Mucosa of rectum (tissue), 2 donors: ENCODE data around the gene RDH13.
A peak's percentile ranks its signal among the peaks of the same experiment; 100 is the strongest.
"Not testable (repeated sequence)": the region's sequence is repeated elsewhere in the genome, so short reads cannot be mapped to it uniquely, and the experiment has no call there.

ENCODE experiments used
- H3K27ac ChIP-seq, 2 donors: one replicate each; pipeline ENCODE4 v1.7.0; 2013; ENCODE audit warnings: inconsistent platforms in 2 of 2, low read depth in 2 of 2, low read length in 2 of 2
- H3K27me3 ChIP-seq, 2 donors: one replicate each; pipeline ENCODE4 v1.7.0; 2013; ENCODE audit warnings: low read length in 2 of 2; ENCODE audit not compliant: control insufficient read depth in 2 of 2, insufficient read depth in 2 of 2
- H3K36me3 ChIP-seq, 2 donors: one replicate each; pipeline ENCODE4 v1.7.0; 2013; ENCODE audit warnings: low read length in 2 of 2; ENCODE audit not compliant: control insufficient read depth in 2 of 2, insufficient read depth in 2 of 2
- H3K4me1 ChIP-seq, 2 donors: one replicate each; pipeline ENCODE4 v1.7.0; 2013; ENCODE audit warnings: low read length in 2 of 2, mild to moderate bottlenecking in 1 of 2; ENCODE audit not compliant: control insufficient read depth in 2 of 2, insufficient read depth in 2 of 2
- H3K4me3 ChIP-seq, 2 donors: one replicate each; pipeline ENCODE4 v1.7.0; 2013; ENCODE audit warnings: low read length in 2 of 2
- H3K9ac ChIP-seq, 2 donors: one replicate each; pipeline ENCODE4 v1.7.0; 2013; ENCODE audit warnings: low read length in 2 of 2, low read depth in 1 of 2, mild to moderate bottlenecking in 1 of 2
- H3K9me3 ChIP-seq, 2 donors: one replicate each; pipeline ENCODE4 v1.7.0; 2013; ENCODE audit warnings: low read length in 2 of 2; ENCODE audit not compliant: control insufficient read depth in 2 of 2
- donor health status: healthy.
- donor health status: Normal muscosa, but diverticular disease.

RDH13 gene

DNA sequence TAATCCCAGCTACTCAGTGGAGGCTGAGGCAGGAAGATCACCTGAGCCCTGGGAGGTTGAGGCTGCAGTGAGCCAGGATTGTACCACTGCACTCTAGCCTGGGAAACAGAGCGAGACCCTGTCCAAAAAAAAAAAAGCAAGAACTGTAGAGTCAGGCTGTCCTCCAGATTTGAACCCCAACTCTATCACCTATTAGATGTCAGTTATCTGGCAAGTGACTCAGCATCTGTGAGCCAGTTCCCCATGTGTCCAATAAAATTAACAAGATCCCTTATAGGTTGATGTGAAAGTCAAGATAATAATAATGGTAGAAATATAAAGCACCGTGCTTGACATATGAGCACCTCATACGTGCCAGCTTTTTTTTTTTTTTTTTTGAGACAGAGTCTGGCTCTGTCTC, 46.9 kb downstream of the RDH13 start:
- no peaks in the 10 kb centered on the region for H3K27me3 ChIP-seq
- no peaks in the 10 kb centered on the region for H3K36me3 ChIP-seq
- no peaks in the 10 kb centered on the region for H3K4me1 ChIP-seq
- H3K9me3 ChIP-seq: no peaks in the 10 kb centered on the region
- H3K4me3 ChIP-seq: no peak overlapping the region
- H3K27ac ChIP-seq: no peak overlapping the region
- no peak overlapping the region for H3K9ac ChIP-seq

- H3K9me3 ChIP-seq: no peaks in the 10 kb centered on the region
- no peaks in the 10 kb centered on the region for H3K36me3 ChIP-seq
- H3K9ac ChIP-seq: no peak overlapping the region
- no peaks in the 10 kb centered on the region for H3K4me1 ChIP-seq
- H3K27me3 ChIP-seq: no peaks in the 10 kb centered on the region
- no peak overlapping the region for H3K27ac ChIP-seq
- H3K4me3 ChIP-seq: peak overlapping the region in 1 of 2 donors; percentile 4
These were observed 47.8 kb downstream of the RDH13 start for GRCh38 chr19:55015126-55015525.

- Histone ChIP-seq H3K4me3 (peak overlapping the region in 1 of 2 donors; percentile 60), H3K4me1 (no peaks in the 10 kb centered on the region), H3K36me3 (no peaks in the 10 kb centered on the region), H3K9me3 (no peaks in the 10 kb centered on the region), H3K27me3 (no peaks in the 10 kb centered on the region), H3K27ac (peak overlapping the region in 1 of 2 donors; percentile 43), H3K9ac (peak overlapping the region in 1 of 2 donors; percentile 41)
These were observed 48.2 kb downstream of the RDH13 start for GRCh38 chr19:55014714-55015113.

DNA sequence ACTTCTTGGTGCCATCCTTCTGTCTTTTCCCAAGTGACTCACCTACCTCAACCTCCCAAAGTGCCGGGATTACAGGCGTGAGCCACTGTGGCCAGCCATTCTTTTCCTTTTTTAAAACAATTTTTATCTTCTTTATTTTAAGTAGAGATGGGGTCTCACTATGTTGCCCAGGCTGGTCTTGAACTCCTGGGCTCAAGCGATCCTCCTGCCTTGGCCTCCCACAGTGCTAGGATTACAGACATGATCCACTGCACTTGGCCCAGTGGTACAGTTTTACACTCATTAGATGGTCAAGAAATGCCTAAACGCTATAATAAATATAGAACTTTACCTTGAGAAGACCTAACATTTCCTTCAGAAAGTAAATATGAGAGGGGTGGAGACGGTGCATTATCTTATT, 49.4 kb downstream of the RDH13 start:
- Histone ChIP-seq H3K4me3 (no peak overlapping the region), H3K4me1 (no peaks in the 10 kb centered on the region), H3K27ac (no peak overlapping the region), H3K36me3 (no peaks in the 10 kb centered on the region), H3K9me3 (no peaks in the 10 kb centered on the region), H3K27me3 (no peaks in the 10 kb centered on the region), H3K9ac (no peak overlapping the region)

DNA sequence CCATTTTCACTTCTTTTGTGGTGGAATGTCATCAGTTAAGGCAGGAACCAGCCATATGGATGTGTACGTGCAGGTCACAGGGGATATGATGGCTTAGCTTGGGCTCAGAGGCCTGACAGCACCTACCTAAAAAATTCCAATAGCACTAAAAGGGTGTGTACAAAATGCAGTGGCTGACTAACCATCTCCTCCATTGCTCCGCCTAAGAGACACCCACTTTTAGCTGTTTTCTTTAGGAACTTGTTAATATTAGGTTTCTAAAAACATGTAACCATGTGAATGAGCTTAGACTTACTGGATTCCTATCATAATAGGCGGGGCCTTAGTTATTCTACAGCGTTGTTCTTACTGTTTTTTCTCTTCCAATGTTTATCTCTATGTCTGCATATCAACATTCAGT, 50.6 kb downstream of the RDH13 start:
- Histone ChIP-seq H3K36me3 (no peaks in the 10 kb centered on the region), H3K9me3 (no peaks in the 10 kb centered on the region), H3K27ac (no peak overlapping the region), H3K9ac (no peak overlapping the region), H3K27me3 (no peaks in the 10 kb centered on the region), H3K4me1 (no peaks in the 10 kb centered on the region), H3K4me3 (no peak overlapping the region)

DNA sequence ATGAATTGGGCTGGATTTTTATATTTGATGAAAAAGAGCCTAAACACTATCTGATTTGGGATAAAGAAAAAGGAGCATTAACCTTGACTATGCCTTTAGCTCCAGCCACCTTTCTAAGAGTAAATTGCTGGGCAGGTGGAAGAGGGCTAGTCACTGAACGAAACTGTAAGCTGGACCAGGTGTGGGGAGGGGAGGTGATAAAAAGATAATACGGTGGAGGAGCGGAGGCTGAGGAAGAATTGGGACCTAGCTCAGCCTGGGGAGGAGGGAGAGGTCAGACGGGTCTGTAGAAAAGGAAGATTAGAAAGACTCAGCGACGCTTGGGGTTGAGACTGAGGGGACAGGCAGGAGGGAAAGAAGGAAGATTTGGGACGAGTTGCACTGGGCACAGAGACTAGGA, 52.4 kb downstream of the RDH13 start:
- H3K27me3 ChIP-seq, H3K4me3 ChIP-seq, H3K36me3 ChIP-seq, H3K9me3 ChIP-seq, H3K27ac ChIP-seq, H3K9ac ChIP-seq, H3K4me1 ChIP-seq: not testable (repeated sequence)

DNA sequence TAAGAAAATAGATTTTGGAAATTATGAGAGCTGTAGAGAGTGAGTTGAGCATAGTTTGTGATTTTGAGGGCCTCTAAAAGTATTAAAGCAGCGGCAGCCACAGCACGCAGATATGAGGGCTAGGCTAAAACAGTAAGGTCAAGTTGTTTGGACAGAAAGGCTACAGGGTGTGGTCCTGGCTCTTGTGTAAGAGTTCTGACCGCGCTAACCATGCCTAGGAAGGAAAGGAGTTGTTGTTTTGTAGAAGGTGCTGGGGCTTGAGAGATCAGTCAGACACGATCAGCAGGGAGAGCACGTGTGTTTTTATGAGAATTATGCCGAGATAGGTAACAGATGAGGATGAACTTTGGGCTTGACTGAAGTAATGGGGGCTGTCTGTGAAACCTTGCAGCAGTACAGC, 54.2 kb downstream of the RDH13 start:
- not testable (repeated sequence) for H3K27me3 ChIP-seq, H3K36me3 ChIP-seq, H3K4me1 ChIP-seq, H3K27ac ChIP-seq, H3K9ac ChIP-seq, H3K4me3 ChIP-seq, H3K9me3 ChIP-seq

GRCh38 chr19:55008189-55008588, 54.8 kb downstream of the RDH13 start:
- not testable (repeated sequence) for H3K27me3 ChIP-seq, H3K9me3 ChIP-seq, H3K4me1 ChIP-seq, H3K4me3 ChIP-seq, H3K9ac ChIP-seq, H3K27ac ChIP-seq, H3K36me3 ChIP-seq

DNA sequence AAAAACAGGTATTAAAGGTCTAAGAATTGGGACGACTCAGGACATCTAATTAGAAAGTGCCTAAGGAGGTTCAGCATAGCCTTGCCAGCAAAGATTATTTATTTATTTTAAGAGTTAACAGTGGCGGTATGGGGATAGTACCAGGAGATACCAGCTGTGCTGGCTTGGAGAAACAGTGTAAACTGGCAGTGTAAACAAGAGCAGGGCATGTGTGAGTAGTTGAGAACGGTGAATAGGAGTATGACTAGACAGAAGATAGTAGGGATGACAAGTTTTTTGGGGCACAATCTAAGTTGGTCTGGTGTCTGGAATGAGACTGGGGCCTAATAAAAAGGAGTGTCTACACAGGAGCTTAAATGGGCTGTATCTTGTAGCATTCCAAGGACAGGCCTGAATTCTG, 55.4 kb downstream of the RDH13 start:
- not testable (repeated sequence) for H3K36me3 ChIP-seq, H3K4me1 ChIP-seq, H3K27me3 ChIP-seq, H3K9me3 ChIP-seq, H3K4me3 ChIP-seq, H3K27ac ChIP-seq, H3K9ac ChIP-seq

- H3K9me3 ChIP-seq, H3K4me1 ChIP-seq, H3K9ac ChIP-seq, H3K36me3 ChIP-seq, H3K27me3 ChIP-seq, H3K27ac ChIP-seq: not testable (repeated sequence)
- H3K4me3 ChIP-seq: peak overlapping the region in 1 of 2 donors; percentile 70
These were observed 56.2 kb downstream of the RDH13 start for GRCh38 chr19:55006795-55007194.
